GM19372 (cell line): ENCODE results near the gene SPRR2F.

ENCODE experiments used
- ATAC-seq: cut with Tn5 transposase; IDR thresholded peaks from one replicate; pipeline ENCODE4 v1.9.1; 2021; ENCODE audit warnings: mild to moderate bottlenecking, low read depth, moderate library complexity; ENCODE audit not compliant: unreplicated experiment

The SPRR2F gene

GRCh38 chr1:153081736-153082135, 31.6 kb downstream of the SPRR2F start:
- ATAC-seq, result no peak

DNA sequence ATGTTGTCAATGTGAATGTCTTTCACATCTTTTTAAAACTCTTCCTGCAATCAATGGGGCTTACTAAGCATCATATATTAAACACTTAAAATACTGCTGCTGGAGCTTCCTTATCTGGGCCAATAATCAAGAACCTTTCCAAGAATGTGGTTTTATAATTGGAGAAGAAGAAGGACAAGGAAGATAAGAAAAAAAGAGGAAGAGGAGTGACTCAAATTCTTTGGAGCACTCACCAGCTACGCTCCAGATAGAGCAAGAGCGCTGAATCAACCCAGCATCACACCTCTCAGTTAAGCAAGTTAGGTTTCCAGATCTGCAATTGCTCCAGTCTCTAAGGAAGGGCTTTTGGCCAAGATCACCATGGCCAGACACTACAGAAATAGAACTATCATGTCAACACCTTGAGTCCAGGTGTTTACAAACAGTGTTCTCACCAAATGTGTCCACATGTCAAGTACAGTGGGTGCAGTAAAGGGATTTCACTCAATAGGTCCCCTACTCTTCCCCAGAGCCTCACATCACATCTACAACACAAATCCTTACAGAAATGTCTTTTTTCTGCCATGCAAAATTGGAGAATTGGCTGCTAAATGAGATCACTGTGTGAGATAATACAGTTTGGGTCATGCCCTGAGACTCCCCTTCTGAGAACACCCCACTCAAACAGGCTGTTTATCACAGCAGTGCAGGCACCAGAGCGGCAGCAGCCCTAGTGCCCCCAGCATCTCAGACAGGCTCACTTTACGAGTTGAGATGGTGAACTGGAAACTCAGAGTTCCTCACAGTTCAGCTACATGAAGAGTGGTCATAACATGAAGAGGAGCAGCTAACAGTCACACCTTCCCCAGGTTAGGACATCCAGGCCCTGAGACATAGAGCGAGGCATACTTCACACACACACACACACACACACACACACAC, 40.2 kb downstream of the SPRR2F start:
- ATAC-seq, result no peak

GRCh38 chr1:153071511-153071910, 41.8 kb downstream of the SPRR2F start, which contains the start of gene SPRR2B:
TSS of gene SPRR2B (minus strand) at chr1:153071611. CDS start at chr1:153070839, 772 bp downstream.
- no peak for ATAC-seq

- ATAC-seq, result no peak
Observed at GRCh38 chr1:153070243-153070642, 43.1 kb downstream of the SPRR2F start.
